IPS-11a (cell line): ENCODE data around the gene CDCP2.
"Not testable (repeated sequence)": the region's sequence is repeated elsewhere in the genome, so short reads cannot be mapped to it uniquely, and the experiment has no call there.

Experiments
- H3K4me3 ChIP-seq: one replicate; pipeline ENCODE4 v1.5.1; 2013; ENCODE audit warnings: low read depth, low read length, control low read depth

The CDCP2 gene

GRCh38 chr1:54117815-54118563 lies 34.8 kb downstream of the CDCP2 start:
- H3K4me3 ChIP-seq, result no peak overlapping the region

GRCh38 chr1:54115520-54115919 lies 37.3 kb downstream of the CDCP2 start:
- no peak overlapping the region for H3K4me3 ChIP-seq

- no peak overlapping the region for H3K4me3 ChIP-seq
These were observed 37.8 kb downstream of the CDCP2 start for GRCh38 chr1:54114955-54115354.

GRCh38 chr1:54114001-54114400 lies 38.8 kb downstream of the CDCP2 start:
- H3K4me3 ChIP-seq, result no peak overlapping the region

GRCh38 chr1:54112705-54113368 lies 40.0 kb downstream of the CDCP2 start:
- no peak overlapping the region for H3K4me3 ChIP-seq

DNA sequence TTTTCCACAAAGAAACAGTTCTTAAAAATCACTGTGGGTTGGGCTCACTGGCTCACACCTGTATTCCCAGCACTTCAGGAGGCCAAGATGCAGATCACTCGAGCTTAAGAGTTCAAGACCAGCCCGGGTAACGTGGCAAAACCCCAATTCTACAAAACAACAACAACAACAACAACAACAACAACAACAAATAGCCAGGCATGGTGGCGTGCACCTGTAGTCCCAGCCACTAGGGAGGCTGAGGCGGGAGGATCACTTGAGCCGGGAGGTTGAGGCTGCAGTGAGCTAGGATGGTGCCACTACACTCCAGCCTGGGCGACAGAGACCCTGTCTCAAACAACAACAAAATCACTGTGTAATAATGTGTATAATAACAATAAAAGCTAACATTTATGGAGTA lies 40.8 kb downstream of the CDCP2 start:
- no peak overlapping the region for H3K4me3 ChIP-seq

DNA sequence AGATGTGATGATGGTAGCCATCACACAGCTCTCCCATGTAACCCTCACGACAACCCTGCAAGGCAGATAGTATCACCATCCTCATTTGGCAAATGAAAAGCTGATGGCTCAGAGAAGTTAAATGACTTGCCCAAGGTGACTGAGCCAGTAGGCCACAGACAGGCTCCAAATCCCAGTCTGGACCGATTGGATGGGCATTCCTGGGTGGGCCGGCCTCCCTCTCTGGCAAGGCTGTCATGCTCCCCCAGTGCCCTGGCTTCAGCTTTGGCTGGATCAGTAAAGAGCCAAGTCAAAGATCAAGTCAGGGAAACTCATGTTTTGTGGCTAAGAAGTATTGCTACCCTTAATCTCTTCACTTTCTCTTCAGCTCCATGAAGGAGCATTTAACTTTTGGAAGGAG lies 41.2 kb downstream of the CDCP2 start:
- H3K4me3 ChIP-seq, result no peak overlapping the region

DNA sequence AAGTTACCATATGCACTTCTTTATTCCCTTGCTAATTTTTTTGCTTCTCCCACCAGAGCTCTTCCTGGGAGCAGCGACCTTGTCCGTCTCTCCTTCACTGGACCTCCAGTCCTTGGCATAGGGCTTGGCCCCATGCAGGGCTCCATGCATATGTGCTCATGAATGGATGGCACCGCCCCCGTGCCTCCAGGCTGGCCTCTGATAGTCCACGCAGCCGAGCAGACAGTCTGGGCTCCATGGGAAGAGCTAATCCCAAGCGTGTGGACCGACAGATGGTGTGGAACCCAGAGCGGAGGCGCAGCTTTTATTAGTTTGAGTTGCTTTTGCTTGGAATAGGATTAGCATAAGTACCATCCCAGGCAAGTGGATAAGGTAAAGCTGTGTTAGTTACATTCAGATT lies 41.8 kb downstream of the CDCP2 start:
- H3K4me3 ChIP-seq, result no peak overlapping the region

- H3K4me3 ChIP-seq, result no peak overlapping the region
These were observed 43.4 kb downstream of the CDCP2 start for GRCh38 chr1:54109129-54110090.

- H3K4me3 ChIP-seq, result no peak overlapping the region
These were observed 44.6 kb downstream of the CDCP2 start for GRCh38 chr1:54108156-54108555.

GRCh38 chr1:54107131-54107530 lies 45.7 kb downstream of the CDCP2 start:
- no peak overlapping the region for H3K4me3 ChIP-seq

- H3K4me3 ChIP-seq, result no peak overlapping the region
These were observed 47.0 kb downstream of the CDCP2 start for GRCh38 chr1:54105736-54106269.

- H3K4me3 ChIP-seq, result no peak overlapping the region
These were observed 47.7 kb downstream of the CDCP2 start for GRCh38 chr1:54105080-54105479.

GRCh38 chr1:54104613-54105012 lies 48.2 kb downstream of the CDCP2 start:
- H3K4me3 ChIP-seq, result not testable (repeated sequence)

DNA sequence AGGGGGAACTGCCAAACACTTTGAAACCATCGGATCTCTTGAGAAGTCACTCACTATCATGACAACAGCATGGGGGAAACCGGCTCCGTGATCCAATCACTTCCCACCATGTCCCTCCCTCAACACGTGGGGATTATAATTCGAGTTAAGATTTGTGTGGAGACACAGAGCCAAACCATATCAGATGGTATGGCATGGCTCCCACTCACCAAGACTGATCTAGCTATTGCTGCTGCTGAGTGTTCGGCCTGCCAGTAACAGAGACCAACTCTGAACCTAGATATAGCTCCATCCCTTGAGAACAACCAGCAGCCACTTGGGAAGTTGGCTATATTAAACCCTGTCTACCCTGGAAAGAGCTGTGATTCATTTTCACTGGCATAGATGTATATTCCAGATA lies 49.4 kb downstream of the CDCP2 start:
- no peak overlapping the region for H3K4me3 ChIP-seq

DNA sequence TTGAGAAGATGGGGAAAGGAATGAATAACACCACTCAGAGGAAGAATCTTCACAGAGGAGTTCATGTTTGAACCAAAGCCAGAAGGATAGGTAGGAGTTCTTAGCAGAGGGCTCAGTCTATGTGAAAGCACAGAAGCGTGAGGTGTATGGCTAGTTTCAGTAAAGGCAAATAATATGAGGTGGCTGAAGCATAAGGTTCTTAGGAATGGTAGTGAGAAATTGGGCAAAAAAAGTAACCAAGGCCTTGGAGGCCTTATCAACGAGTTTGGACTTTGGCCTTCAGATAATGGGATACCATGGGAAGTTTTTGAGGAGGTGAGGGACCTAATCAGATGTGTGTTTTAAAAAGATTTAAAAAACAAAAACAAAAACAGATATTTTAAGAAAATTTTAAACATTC lies 52.3 kb downstream of the CDCP2 start:
- no peak overlapping the region for H3K4me3 ChIP-seq

- no peak overlapping the region for H3K4me3 ChIP-seq
These were observed 53.7 kb downstream of the CDCP2 start for GRCh38 chr1:54099061-54099610.

DNA sequence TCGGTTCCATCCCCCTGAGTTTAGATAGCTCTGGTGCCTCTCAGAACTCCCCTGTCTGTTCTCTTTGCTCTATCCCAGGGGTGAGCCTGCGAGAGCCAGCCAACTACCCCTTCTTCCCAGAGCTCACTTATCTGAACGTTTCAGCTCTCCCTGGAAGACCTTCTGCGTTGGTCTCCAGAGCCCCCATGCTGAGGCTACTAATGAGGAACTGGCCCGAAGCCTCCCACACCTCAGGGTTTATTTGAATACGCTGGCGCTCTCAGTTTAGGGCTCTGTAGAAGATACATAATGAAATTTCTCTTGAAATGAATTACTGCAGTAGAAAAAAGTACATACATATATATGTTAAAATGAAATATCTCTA lies 55.9 kb downstream of the CDCP2 start:
- no peak overlapping the region for H3K4me3 ChIP-seq

DNA sequence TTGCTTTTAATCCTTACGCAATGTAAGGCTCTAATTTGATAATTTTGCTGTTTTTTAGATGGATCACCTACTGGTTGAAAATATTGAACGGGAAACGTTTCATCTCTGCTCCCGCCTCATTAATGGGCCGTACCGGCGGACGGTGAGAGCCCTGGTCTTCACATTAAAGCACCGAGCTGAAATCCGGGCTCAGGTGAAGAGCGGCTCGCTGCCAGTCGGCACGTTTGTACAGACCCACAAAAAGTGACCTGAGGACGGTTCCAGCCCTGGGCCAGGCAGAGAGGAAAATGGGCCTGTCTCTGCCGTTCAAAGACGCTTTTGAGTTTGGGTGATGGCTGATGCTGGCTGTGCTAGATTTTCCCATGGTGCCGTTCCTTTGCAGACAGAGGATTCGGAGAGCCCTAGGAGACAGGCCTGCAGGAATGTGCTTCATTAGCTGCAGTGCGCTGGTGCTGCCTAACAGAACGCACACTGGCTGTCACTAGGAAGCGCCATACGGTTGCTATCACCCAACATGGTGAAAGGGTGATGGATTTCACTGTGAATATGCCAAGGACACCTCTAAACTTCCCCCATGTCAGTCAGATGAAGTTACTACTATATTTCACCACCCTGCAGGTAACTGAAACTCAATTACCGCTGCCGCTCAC lies 56.4 kb downstream of the CDCP2 start:
- H3K4me3 ChIP-seq, result no peak overlapping the region

- H3K4me3 ChIP-seq, result no peak overlapping the region
These were observed 57.1 kb downstream of the CDCP2 start for GRCh38 chr1:54095546-54096226.
